GM18868 (cell line): Measurements from ENCODE around the gene POFUT2.

Experiments used
- ATAC-seq: cut with Tn5 transposase; IDR thresholded peaks from one replicate; pipeline ENCODE4 v1.9.1; 2021; ENCODE audit warnings: mild to moderate bottlenecking, moderate library complexity; ENCODE audit not compliant: unreplicated experiment

POFUT2 gene

GRCh38 chr21:45225041-45225740 is 62.5 kb downstream of the POFUT2 start:
- no peak for ATAC-seq

GRCh38 chr21:45224189-45224938 is 63.3 kb downstream of the POFUT2 start:
- ATAC-seq, result no peak

- ATAC-seq, result no peak
These were observed 64.2 kb downstream of the POFUT2 start for GRCh38 chr21:45223236-45224185.

- no peak for ATAC-seq
These were observed 65.7 kb downstream of the POFUT2 start for GRCh38 chr21:45222001-45222400.

GRCh38 chr21:45220714-45221490 is 66.8 kb downstream of the POFUT2 start:
- no peak for ATAC-seq

- no peak for ATAC-seq
These were observed 67.6 kb downstream of the POFUT2 start for GRCh38 chr21:45220071-45220481.

- ATAC-seq, result no peak
These were observed 68.2 kb downstream of the POFUT2 start for GRCh38 chr21:45219517-45219916.

GRCh38 chr21:45217010-45217409 is 70.7 kb downstream of the POFUT2 start:
- ATAC-seq, result no peak

- ATAC-seq, result no peak
These were observed 72.5 kb downstream of the POFUT2 start for GRCh38 chr21:45215213-45215612.
